MM.1S (cell line): ENCODE data around the gene PRKCA.

Source experiments
- DNase-seq: peaks from one replicate; pipeline ENCODE4 v3.0.0-alpha.2; 2015
- H2AFZ ChIP-seq: fragments of 300-600 bp; sonication (generic); 2 replicates; pipeline ENCODE4 v1.6.0; 2016; ENCODE audit warnings: antibody characterized with exemption, low read length
- H3F3A ChIP-seq: fragments of 300-600 bp; sonication (generic); 2 replicates; pipeline ENCODE4 v1.6.1; 2016; ENCODE audit warnings: mild to moderate bottlenecking, antibody characterized with exemption, low read length, moderate library complexity, mixed read lengths; ENCODE audit not compliant: insufficient read depth
- H3K27ac ChIP-seq: fragments of 300-600 bp; sonication (generic); 2 replicates; pipeline ENCODE4 v1.5.1; 2016; ENCODE audit warnings: mild to moderate bottlenecking, low read length
- H3K27me3 ChIP-seq: fragments of 300-600 bp; sonication (generic); replicated peaks from 2 replicates; pipeline ENCODE4 v1.6.0; 2016; ENCODE audit warnings: low read length; ENCODE audit not compliant: insufficient read depth
- H3K36me3 ChIP-seq: fragments of 300-600 bp; sonication (generic); replicated peaks from 2 replicates; pipeline ENCODE4 v1.6.1; 2016; ENCODE audit warnings: mild to moderate bottlenecking, low read length, mixed read lengths; ENCODE audit not compliant: insufficient read depth
- H3K4me1 ChIP-seq: fragments of 300-600 bp; sonication (generic); 2 replicates; pipeline ENCODE4 v1.6.1; 2016; ENCODE audit warnings: low read length, mixed read lengths
- H3K4me2 ChIP-seq: fragments of 300-600 bp; sonication (generic); 2 replicates; pipeline ENCODE4 v1.6.0; 2016; ENCODE audit warnings: low read depth, low read length
- H3K4me3 ChIP-seq: fragments of 300-600 bp; sonication (generic); 2 replicates; pipeline ENCODE4 v1.5.1; 2016; ENCODE audit warnings: low read length, mixed read lengths
- H3K79me2 ChIP-seq: fragments of 300-600 bp; sonication (generic); 2 replicates; pipeline ENCODE4 v1.6.1; 2016; ENCODE audit warnings: mixed run types, low read length, mixed read lengths
- H3K9ac ChIP-seq: fragments of 300-600 bp; sonication (generic); 2 replicates; pipeline ENCODE4 v1.6.1; 2016; ENCODE audit warnings: low read length, mixed read lengths
- H3K9me2 ChIP-seq: fragments of 300-600 bp; sonication (generic); replicated peaks from 2 replicates; pipeline ENCODE4 v1.6.1; 2016; ENCODE audit warnings: mild to moderate bottlenecking, low read length, mixed read lengths; ENCODE audit not compliant: insufficient read depth
- H3K9me3 ChIP-seq: fragments of 300-600 bp; sonication (generic); replicated peaks from 2 replicates; pipeline ENCODE4 v1.6.1; 2016; ENCODE audit warnings: mild to moderate bottlenecking, low read length, mixed read lengths; ENCODE audit not compliant: insufficient read depth
- H4K20me1 ChIP-seq: fragments of 300-600 bp; sonication (generic); 2 replicates; pipeline ENCODE4 v1.6.1; 2016; ENCODE audit warnings: mild to moderate bottlenecking, low read length, moderate library complexity, mixed read lengths; ENCODE audit not compliant: insufficient read depth
- CTCF ChIP-seq: fragments of 300-600 bp; sonication (generic); IDR thresholded peaks from 2 replicates; pipeline ENCODE4 v1.5.1; 2016; ENCODE audit warnings: antibody characterized with exemption, low read length, mixed read lengths
- EZH2 ChIP-seq: fragments of 300-600 bp; sonication (generic); optimal IDR thresholded peaks from 2 replicates; pipeline ENCODE3; 2017; ENCODE audit warnings: low read depth, mild to moderate bottlenecking, antibody characterized with exemption, low read length, mixed read lengths
- EZH2phosphoT487 ChIP-seq: fragments of 300-600 bp; sonication (generic); IDR thresholded peaks from 2 replicates; pipeline ENCODE4 v1.6.1; 2018; ENCODE audit warnings: antibody characterized with exemption, low read length

PRKCA gene

GRCh38 chr17:66557886-66558285, 255.5 kb downstream of the PRKCA start:
- Histone ChIP-seq H3F3A (no peaks in the 10 kb centered on the region), H2AFZ (no peak overlapping the region), H3K27ac (no peak overlapping the region), H3K79me2 (no peaks in the 10 kb centered on the region), H3K4me3 (no peak overlapping the region), H3K27me3 (no peaks in the 10 kb centered on the region), H3K9ac (no peak overlapping the region), H4K20me1 (no peaks in the 10 kb centered on the region), H3K9me3 (no peaks in the 10 kb centered on the region), H3K9me2 (no peaks in the 10 kb centered on the region), H3K36me3 (no peaks in the 10 kb centered on the region), H3K4me2 (no peak overlapping the region), H3K4me1 (no peaks in the 10 kb centered on the region)
- TF ChIP-seq CTCF (no peak), EZH2 (no peak), EZH2phosphoT487 (no peak)
- no peak for DNase-seq

GRCh38 chr17:66560691-66561090, 258.3 kb downstream of the PRKCA start:
- H3K27me3 ChIP-seq, result no peaks in the 10 kb centered on the region
- no peaks in the 10 kb centered on the region for H4K20me1 ChIP-seq
- no peaks in the 10 kb centered on the region for H3K36me3 ChIP-seq
- no peak overlapping the region for H3K27ac ChIP-seq
- H3K9me2 ChIP-seq, result no peaks in the 10 kb centered on the region
- H3K4me3 ChIP-seq, result no peak overlapping the region
- H3K79me2 ChIP-seq, result no peaks in the 10 kb centered on the region
- no peak overlapping the region for H3K9ac ChIP-seq
- no peak for DNase-seq
- H3K9me3 ChIP-seq, result no peaks in the 10 kb centered on the region
- H3K4me1 ChIP-seq, result no peaks in the 10 kb centered on the region
- TF ChIP-seq EZH2 (no peak), CTCF (no peak), EZH2phosphoT487 (no peak)
- no peak overlapping the region for H3K4me2 ChIP-seq
- H3F3A ChIP-seq, result no peaks in the 10 kb centered on the region
- H2AFZ ChIP-seq, result no peak overlapping the region

GRCh38 chr17:66562119-66562518, 259.7 kb downstream of the PRKCA start:
- Histone ChIP-seq H3K27me3 (no peaks in the 10 kb centered on the region), H3F3A (no peaks in the 10 kb centered on the region), H3K79me2 (no peaks in the 10 kb centered on the region), H4K20me1 (no peaks in the 10 kb centered on the region), H3K27ac (no peak overlapping the region), H3K9me2 (no peaks in the 10 kb centered on the region), H3K9ac (no peak overlapping the region), H3K4me1 (peaks cover 3% of the 10 kb centered on the region; the same call in 1 of the 2 replicates), H3K4me3 (no peak overlapping the region), H3K9me3 (no peaks in the 10 kb centered on the region), H3K4me2 (no peak overlapping the region), H3K36me3 (no peaks in the 10 kb centered on the region), H2AFZ (no peak overlapping the region)
- no peak for DNase-seq
- TF ChIP-seq EZH2 (no peak), EZH2phosphoT487 (no peak), CTCF (no peak)
